CD4-positive, alpha-beta T cell treated with Interleukin-21 for 1 hour (primary cell): ENCODE measurements around the gene PACS2.
"Not testable (repeated sequence)": the region's sequence is repeated elsewhere in the genome, so short reads cannot be mapped to it uniquely, and the experiment has no call there.

Experiments
- DNase-seq: peaks from one replicate; pipeline ENCODE4 v3.0.0-alpha.2; 2020

The PACS2 gene

DNA sequence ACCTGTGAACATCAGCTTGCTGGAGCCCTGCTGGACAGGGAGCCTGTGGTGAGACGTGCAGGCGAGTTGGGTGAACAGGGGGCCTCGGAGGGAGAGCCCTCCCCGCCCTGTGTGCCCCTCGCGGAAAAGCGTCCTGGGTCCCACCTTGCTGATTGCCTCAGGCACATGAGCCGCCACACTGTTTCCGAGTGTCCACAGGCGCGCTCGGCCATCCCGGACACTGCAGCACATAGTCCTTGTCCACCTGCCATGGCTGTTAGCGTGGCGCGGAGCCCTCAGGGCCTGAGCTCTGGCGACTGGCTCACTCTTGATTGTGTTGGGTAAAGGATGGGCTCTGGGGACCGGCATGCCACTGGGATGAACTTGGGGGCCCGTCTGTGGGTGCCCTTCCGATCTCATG lies 40.0 kb downstream of the PACS2 start:
- no peak for DNase-seq

DNA sequence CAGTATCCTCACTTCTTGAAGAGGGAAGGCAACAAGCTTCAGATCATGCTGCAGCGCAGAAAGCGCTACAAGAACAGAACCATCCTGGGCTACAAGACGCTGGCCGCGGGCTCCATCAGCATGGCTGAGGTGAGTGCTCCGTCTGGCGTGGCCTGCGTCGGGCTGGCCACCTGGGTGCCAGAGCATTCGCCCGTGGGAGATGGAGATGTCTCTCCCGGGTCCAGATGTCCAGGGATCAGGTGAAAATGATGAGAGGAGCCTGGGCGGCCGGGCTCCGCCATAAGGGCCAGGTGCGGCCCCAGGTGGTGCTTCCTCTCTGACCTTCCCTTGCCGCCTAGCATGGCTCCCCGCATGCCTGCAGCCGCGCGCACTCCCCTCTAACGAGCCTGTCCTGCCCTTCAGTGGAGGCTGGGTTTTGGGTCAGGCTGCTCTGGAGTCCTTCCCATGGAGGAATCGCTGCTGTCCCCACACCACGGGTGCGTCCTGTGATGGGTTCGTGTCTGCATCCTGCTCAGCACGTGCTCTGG lies 40.6 kb downstream of the PACS2 start:
- no peak for DNase-seq

- DNase-seq = no peak
Observed at GRCh38 chr14:105355850-105356604, 41.5 kb downstream of the PACS2 start.

GRCh38 chr14:105356927-105357326 lies 42.4 kb downstream of the PACS2 start:
- DNase-seq = no peak

DNA sequence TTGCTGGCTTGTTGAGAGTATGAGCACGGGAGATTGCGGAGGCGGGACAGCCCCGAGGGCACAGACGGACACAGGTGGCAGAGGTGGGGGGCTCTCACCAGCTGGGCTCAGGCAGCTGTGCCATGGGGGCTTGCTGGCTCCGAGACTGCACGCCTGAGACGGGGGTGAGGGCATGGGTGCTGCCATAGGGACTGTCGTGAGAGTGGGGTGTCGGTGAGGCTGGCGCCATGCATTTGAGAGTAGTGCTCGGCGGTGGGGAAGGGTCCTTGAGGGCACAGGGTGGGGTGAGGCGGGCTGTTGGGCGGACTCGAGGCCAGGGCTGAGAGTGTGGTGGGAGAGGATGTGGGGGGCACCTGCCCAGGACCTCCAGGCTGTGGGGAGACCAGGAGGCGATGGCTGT lies 43.1 kb downstream of the PACS2 start:
- DNase-seq = no peak

DNA sequence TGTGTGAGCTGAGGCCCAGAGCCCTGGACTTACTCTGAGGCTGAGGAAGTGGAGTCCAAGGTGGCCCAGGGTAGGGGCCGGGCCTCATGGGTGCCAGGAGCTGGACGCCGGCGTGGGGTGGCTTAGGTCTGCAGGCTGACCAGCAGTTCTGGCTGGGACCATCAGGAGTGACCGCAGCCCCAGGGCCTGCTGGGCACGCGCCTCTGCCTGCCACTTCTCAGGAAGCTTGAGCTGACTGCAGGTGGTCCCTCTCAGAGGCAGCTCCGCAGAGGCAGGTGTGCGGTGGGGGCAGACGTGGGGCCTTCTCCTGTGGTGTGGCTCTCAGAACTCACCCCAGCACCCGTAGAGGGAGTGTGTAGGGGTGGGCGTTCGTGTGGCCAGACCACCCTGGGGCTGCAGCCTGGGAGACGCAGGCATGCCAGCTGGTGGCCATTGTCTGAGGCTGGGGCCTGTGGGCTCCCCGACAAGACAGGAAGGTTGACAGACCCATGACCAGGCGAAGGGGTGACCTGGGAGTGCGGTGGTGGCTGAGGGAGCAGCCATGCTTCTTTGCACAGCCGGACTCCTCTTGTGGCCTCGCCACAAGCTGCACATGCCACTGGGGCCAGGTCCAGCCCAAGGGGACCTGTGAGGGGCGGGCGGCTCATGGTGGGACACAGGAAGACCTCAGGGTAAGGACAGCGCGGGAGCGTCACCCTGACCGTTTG lies 43.7 kb downstream of the PACS2 start:
- no peak for DNase-seq

- DNase-seq = no peak
Observed at GRCh38 chr14:105358943-105359342, 44.4 kb downstream of the PACS2 start.

GRCh38 chr14:105361412-105361811 lies 46.9 kb downstream of the PACS2 start:
- DNase-seq = not testable (repeated sequence)

DNA sequence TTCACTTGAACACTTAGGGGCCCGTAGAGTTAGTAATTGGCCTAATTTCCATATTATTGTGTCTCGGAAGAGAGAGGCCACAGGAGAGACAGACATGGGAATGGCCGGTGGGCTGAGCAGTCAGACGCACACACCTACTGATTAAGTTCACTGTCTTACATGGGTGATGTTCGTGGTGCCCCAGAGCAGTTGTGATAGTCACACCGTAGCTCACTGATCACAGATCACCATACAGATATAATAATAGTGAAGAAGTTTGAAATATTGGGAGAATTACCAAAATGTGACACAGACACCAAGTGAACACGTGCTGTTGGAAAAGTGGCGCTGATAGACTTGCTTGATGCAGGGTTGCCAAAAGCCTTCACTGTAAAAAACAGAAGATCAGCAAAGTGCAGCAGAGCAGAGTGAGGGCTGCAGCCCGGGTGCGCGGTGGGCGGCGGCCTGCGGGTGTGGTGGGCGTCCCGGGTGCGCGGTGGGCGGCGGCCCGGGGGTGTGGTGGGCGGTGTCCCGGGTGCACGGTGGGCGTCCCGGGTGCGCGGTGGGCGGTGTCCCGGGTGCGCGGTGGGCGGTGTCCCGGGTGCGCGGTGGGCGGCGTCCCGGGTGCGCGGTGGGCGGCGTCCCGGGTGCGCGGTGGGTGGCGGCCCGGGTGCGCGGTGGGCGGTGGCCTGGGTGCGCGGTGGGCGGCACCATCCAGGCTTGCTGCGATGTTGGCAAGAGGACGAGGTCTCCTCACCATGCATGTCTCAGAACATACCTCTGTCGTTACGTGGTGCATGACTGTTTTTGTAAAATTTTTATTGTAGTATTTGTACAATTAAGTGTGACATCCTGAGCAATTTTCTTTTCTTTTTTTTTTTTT lies 49.5 kb downstream of the PACS2 start:
- DNase-seq = peak; percentile 56

DNA sequence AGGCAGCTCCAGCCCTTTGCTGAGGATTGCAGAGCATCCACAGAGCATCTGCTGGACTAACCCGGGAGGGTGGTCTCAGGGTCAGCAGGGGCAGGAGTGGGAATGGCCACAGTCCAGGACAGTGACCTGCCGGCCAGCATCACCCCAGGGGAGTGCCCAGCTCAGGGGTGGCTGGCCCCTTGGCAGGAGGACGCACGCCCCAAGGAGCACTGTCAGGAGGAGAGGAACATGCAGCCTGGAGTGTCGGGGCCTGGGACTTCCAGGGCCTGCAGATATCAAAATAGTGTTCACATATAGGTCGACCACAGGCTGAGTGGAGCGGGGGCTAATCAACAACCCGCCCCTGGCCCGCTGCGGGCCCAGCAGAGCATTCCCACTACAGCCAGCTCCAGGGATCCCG lies 50.6 kb downstream of the PACS2 start:
- DNase-seq = no peak

- DNase-seq = no peak
Observed at GRCh38 chr14:105365681-105366080, 51.1 kb downstream of the PACS2 start.

DNA sequence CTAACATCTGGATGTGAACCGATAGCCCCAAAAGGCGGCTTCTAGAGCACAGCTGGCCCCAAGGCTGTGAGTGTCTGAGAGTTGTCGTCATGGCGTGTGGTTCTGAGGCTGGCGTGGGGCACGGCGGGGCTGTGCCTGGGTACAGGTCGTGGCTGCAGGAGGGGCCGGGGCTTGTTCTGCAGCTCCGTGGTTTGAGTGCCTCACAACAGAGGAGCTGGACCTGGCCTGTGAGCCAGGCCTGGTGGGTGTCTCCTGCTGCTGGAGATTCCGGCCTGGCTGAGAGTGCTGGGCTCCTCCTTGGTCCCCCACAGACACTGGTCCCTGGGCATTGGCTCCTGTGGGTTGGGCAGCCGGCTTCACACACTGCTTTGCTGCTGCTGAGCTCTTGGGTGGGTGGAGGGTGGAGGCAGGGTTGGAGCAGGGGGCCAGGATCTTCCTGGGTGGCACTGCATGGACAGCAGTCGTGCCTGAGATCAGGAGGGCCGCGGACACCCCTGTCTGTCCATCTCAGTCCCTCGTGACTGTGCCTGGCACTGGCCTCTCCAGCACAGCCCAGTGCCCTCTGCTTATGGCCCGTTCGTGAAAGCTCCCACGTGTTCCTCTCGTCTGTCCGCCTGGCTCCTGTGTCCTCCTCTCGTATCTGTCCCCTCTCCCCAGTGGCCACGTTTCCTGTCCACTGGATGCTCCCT lies 52.0 kb downstream of the PACS2 start:
- DNase-seq = no peak

GRCh38 chr14:105367116-105368031 lies 52.8 kb downstream of the PACS2 start:
- no peak for DNase-seq

GRCh38 chr14:105368032-105368417 lies 53.5 kb downstream of the PACS2 start:
- DNase-seq = no peak

GRCh38 chr14:105368426-105368825 lies 53.9 kb downstream of the PACS2 start:
- DNase-seq = no peak

DNA sequence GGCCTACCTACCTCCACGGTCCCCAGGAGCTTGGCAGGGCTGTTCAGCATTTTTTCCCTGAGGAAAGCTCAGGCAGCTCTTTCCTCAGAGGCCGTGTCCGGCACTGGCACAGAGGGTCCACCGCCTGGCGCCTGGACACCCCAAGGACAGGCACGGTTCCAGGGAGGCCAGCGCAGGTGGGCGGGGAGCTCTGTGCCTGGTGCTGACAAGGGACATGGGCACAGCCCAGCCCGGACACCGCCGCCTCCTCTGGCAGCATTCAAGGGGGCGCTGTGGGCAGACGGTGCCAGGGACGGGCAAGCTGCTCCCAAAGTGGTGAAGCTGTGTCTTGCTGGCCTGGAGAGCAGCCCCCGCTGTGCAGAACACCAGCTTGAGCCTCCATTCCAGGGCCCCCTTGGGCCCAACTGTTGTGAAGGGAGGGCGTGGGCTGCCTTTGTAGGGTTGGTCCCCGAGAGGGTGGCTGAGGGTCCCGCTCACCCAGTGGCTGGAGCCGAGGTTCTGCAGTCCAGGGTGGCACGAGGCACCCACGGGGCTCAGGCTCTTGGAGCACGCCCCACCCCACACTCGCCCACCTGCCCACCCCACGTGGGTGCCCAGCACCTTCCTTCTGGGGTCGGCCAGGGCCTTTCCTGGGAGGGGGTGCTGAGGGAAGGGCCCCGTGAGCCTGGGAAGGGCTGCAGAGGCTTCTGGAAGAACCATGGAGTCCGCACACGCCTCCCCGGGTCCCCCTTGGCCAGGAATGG lies 54.5 kb downstream of the PACS2 start:
- no peak for DNase-seq

DNA sequence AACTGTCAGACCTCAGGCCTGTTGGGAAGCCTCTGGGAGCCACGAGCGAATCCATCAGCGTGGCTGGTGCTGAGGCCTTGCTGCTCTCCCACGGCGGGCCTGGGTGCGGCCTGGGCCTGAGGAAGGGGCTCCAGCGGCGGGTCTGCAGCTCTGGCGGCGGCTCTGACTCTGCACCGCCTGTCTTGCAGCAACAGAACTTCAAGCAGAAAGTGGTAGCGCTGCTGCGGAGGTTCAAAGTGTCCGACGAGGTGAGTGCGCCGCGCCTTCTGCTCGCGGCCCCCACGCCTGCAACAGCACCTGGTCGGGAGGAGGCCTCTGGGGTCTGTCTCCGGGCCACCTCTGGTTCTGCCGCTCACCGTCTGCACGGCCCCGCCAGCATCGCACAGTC lies 55.1 kb downstream of the PACS2 start:
- no peak for DNase-seq

- DNase-seq = no peak
Observed at GRCh38 chr14:105374389-105374788, 59.8 kb downstream of the PACS2 start.

GRCh38 chr14:105375635-105376057 lies 61.1 kb downstream of the PACS2 start:
- peak; percentile 15 for DNase-seq

GRCh38 chr14:105376521-105377440 lies 62.2 kb downstream of the PACS2 start:
- DNase-seq = no peak
